Fibroblast of villous mesenchyme (primary cell): ENCODE results near the gene DISC1. TPM values are rescaled to one million over a fixed set of nuclear protein-coding genes. Genes with fewer than 3 reads are reported as not detected.
A peak's percentile ranks its signal among the peaks of the same experiment; 100 is the strongest.

ENCODE experiments used
- DNase-seq: peaks from one replicate; pipeline ENCODE4 v3.0.0-alpha.2; 2010; ENCODE audit warnings: low read depth
- H3K4me3 ChIP-seq: 2 replicates; pipeline ENCODE4 v1.5.1; 2011; ENCODE audit warnings: low read depth, mild to moderate bottlenecking, low read length
- total RNA-seq: library from RNA; depleted of rRNA; stranded (reverse); fragments of >200 nt; gene quantifications from 2 replicates; pipeline ENCODE4 v1.2.3, GENCODE V29; 2012
- TF ChIP-seq, protein P1 (sequence below): IDR thresholded peaks from 2 replicates; pipeline ENCODE4 v1.5.1; 2012; ENCODE audit warnings: low read depth, mild to moderate bottlenecking, low read length; ENCODE audit not compliant: insufficient read depth

Gene DISC1
- total RNA-seq, 1 donor, result 9.9 TPM

GRCh38 chr1:232038706-232039677 lies 412.4 kb downstream of the DISC1 start:
- TF ChIP-seq, protein P1, sequence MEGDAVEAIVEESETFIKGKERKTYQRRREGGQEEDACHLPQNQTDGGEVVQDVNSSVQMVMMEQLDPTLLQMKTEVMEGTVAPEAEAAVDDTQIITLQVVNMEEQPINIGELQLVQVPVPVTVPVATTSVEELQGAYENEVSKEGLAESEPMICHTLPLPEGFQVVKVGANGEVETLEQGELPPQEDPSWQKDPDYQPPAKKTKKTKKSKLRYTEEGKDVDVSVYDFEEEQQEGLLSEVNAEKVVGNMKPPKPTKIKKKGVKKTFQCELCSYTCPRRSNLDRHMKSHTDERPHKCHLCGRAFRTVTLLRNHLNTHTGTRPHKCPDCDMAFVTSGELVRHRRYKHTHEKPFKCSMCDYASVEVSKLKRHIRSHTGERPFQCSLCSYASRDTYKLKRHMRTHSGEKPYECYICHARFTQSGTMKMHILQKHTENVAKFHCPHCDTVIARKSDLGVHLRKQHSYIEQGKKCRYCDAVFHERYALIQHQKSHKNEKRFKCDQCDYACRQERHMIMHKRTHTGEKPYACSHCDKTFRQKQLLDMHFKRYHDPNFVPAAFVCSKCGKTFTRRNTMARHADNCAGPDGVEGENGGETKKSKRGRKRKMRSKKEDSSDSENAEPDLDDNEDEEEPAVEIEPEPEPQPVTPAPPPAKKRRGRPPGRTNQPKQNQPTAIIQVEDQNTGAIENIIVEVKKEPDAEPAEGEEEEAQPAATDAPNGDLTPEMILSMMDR, result no peak
- no peak overlapping the region for H3K4me3 ChIP-seq
- no peak for DNase-seq

DNA sequence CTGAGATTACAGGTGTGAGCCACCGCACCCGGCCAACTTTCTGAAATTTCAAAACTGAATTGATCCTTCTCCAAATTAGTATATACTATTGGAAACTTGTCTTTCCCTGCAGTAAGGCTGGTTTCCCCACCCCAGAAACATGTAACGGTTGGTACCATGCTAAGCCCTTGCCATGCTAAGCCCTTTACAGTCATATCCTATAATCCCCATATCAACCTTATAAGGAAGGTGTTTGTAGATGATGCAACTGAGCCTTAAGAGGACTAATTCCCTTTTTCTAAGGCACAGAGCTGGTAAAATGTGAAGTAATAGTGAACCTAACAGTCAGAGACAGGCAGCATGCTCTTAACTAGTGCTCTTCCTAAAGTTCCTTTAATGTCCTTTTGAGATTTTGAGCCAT lies 413.7 kb downstream of the DISC1 start:
- no peak overlapping the region for H3K4me3 ChIP-seq
- TF ChIP-seq, protein P1, result no peak
- DNase-seq, result no peak

GRCh38 chr1:232044728-232045127 lies 418.1 kb downstream of the DISC1 start:
- DNase-seq, result no peak
- H3K4me3 ChIP-seq, result no peak overlapping the region
- TF ChIP-seq, protein P1, result no peak

DNA sequence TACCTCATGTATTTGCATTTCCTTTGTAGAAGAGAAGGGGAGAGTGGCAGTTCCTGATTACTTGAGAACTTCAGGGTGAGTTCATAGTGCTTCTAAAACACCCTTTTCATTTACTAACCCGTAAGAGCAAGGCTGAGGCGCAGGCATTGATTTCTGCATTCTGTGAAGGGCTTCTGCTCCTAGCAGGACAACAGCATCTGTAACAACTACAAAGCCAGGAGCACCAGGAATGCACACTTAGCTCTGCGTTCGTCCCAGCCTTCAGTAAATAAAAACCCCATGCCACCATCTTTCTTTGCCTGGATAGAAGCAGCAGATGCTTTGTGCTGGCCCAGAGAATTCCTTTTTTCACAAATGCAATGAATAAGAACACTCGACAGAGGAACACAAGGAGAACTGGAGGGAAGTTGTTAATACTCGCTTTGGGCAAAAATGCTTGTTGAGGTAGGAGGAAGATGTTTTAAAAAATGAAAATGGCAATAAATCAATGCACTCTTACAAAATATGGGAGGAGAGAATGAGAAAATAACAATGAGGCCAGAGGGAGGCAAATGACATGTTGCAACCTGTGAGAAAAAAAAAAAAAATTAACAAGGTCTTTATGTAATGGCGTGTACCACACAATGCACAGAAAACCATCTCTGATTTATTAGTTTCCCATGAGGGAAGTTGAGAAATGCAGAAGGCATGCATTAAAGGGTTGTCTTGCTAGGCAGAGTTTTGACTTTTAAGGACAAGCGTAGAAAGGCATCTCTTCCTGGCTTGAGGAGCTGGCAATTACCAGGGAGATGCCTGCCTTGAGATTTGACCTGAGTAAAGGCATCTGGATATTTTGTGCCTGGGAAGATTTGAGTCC lies 418.8 kb downstream of the DISC1 start:
- peak; percentile 2 for DNase-seq
- H3K4me3 ChIP-seq, result no peak overlapping the region
- TF ChIP-seq, protein P1, result no peak

GRCh38 chr1:232046451-232047306 lies 420.1 kb downstream of the DISC1 start:
- TF ChIP-seq, protein P1, result no peak
- no peak for DNase-seq
- H3K4me3 ChIP-seq, result no peak overlapping the region

DNA sequence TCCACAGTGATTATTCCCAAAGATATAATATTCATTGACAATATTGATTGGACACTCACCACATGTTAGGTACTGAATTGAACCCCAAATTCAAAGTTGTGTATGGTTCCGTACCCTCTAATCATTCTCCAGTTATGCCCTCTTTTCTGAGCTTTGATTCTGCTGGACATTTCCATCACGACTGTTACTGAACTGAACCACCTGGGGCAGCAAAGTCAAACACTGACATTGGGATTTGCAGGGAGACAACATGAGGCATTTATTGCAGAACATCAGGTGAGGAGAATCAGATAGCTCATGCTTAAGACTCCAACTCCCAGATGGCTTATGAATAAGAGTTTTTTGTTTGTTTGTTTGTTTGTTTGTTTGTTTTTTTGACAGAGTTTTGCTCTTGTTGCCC lies 420.9 kb downstream of the DISC1 start:
- TF ChIP-seq, protein P1, result peak; percentile 28

More for the DNA sequence above, 420.9 kb downstream of the DISC1 start:
- DNase-seq, result no peak
- H3K4me3 ChIP-seq, result no peak overlapping the region
